Fibroblast of lung (primary cell): ENCODE results near the gene RXFP2.

Experiments used
- CTCF ChIP-seq, 2 donors: IDR thresholded peaks in 1 of 2; conservative IDR thresholded peaks in 1 of 2; 1 replicate in 1 of 2; 2 replicates in 1 of 2; pipeline ENCODE4 v1.5.1; 2011 to 2012; ENCODE audit warnings: low read length in 2 of 2, control low read depth in 1 of 2, inconsistent platforms in 1 of 2, low read depth in 1 of 2, mild to moderate bottlenecking in 1 of 2
- EZH2 ChIP-seq: IDR thresholded peaks from 2 replicates; pipeline ENCODE4 v1.5.1; 2012; ENCODE audit warnings: low read length, control low read depth, mild to moderate bottlenecking; ENCODE audit errors: missing control alignments

DNA sequence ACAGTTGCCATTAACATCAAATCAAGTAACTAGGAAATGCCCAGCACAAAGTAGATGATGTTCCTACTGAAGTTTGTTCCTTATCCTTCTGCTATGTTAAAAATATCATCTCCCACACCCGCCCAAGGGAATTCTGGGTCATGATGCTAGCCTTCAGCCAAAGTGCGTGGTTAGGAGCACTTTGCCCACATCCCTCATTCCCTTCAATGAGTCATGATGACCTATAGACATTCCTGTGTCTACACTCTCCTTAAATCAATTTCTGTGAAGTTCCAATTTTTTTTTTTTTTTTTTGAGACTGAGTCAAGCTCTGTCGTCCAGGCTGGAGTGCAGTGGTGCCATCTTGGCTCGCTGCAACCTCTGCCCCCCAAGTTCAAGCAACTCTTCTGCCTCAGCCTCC, 17.0 kb downstream of the RXFP2 start:
- TF ChIP-seq CTCF (conservative IDR thresholded peaks at IDR 0.05 in 1 of 2, IDR thresholded peaks at IDR 0.05 in 1 of 2; ENCODE audit: low read depth in 1 of 2, low read length in 2 of 2) (no peak), EZH2 (no peak)
